ENCODE results near the gene C11orf42.

Gene C11orf42

GRCh38 chr11:6191742-6192141 is 13.6 kb upstream of the C11orf42 start:
- DNase-seq (ENCODE audit: low spot score) (no peak), ATAC-seq (ENCODE audit: low read depth) (no peak)
- no peaks in the 10 kb centered on the region for H3K9me3 ChIP-seq (ENCODE audit: severe bottlenecking)
- no peaks in the 10 kb centered on the region for H3K36me3 ChIP-seq (ENCODE audit: low read depth)
- no peak overlapping the region for H3K27ac ChIP-seq (ENCODE audit: poor library complexity, severe bottlenecking)
- no peak overlapping the region for H3K4me3 ChIP-seq (ENCODE audit: severe bottlenecking)
- no peaks in the 10 kb centered on the region for H3K4me1 ChIP-seq (ENCODE audit: insufficient read depth, poor library complexity, severe bottlenecking)
- H3K27me3 ChIP-seq (ENCODE audit: insufficient read depth, poor library complexity, severe bottlenecking): no peaks in the 10 kb centered on the region
- TF ChIP-seq, protein P1, sequence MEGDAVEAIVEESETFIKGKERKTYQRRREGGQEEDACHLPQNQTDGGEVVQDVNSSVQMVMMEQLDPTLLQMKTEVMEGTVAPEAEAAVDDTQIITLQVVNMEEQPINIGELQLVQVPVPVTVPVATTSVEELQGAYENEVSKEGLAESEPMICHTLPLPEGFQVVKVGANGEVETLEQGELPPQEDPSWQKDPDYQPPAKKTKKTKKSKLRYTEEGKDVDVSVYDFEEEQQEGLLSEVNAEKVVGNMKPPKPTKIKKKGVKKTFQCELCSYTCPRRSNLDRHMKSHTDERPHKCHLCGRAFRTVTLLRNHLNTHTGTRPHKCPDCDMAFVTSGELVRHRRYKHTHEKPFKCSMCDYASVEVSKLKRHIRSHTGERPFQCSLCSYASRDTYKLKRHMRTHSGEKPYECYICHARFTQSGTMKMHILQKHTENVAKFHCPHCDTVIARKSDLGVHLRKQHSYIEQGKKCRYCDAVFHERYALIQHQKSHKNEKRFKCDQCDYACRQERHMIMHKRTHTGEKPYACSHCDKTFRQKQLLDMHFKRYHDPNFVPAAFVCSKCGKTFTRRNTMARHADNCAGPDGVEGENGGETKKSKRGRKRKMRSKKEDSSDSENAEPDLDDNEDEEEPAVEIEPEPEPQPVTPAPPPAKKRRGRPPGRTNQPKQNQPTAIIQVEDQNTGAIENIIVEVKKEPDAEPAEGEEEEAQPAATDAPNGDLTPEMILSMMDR (IDR thresholded peaks at IDR 0.05; ENCODE audit: poor library complexity, severe bottlenecking): no peak

- Histone ChIP-seq H3K27ac (ENCODE audit: poor library complexity, severe bottlenecking) (no peak overlapping the region), H3K27me3 (ENCODE audit: insufficient read depth, poor library complexity, severe bottlenecking) (no peaks in the 10 kb centered on the region), H3K9me3 (ENCODE audit: severe bottlenecking) (no peaks in the 10 kb centered on the region), H3K4me3 (ENCODE audit: severe bottlenecking) (no peak overlapping the region), H3K36me3 (ENCODE audit: low read depth) (no peaks in the 10 kb centered on the region), H3K4me1 (ENCODE audit: insufficient read depth, poor library complexity, severe bottlenecking) (no peaks in the 10 kb centered on the region)
- TF ChIP-seq, protein P1 (IDR thresholded peaks at IDR 0.05; ENCODE audit: poor library complexity, severe bottlenecking): no peak
- DNase-seq (ENCODE audit: low spot score) (no peak), ATAC-seq (ENCODE audit: low read depth) (no peak)
Observed at GRCh38 chr11:6194065-6194581, 11.2 kb upstream of the C11orf42 start.

- H3K27ac ChIP-seq (ENCODE audit: poor library complexity, severe bottlenecking): no peak overlapping the region
- H3K4me1 ChIP-seq (ENCODE audit: insufficient read depth, poor library complexity, severe bottlenecking): no peaks in the 10 kb centered on the region
- no peaks in the 10 kb centered on the region for H3K9me3 ChIP-seq (ENCODE audit: severe bottlenecking)
- H3K36me3 ChIP-seq (ENCODE audit: low read depth): no peaks in the 10 kb centered on the region
- TF ChIP-seq, protein P1 (IDR thresholded peaks at IDR 0.05; ENCODE audit: poor library complexity, severe bottlenecking): no peak
- ATAC-seq (ENCODE audit: low read depth) (no peak), DNase-seq (ENCODE audit: low spot score) (no peak)
- H3K4me3 ChIP-seq (ENCODE audit: severe bottlenecking): no peak overlapping the region
- no peaks in the 10 kb centered on the region for H3K27me3 ChIP-seq (ENCODE audit: insufficient read depth, poor library complexity, severe bottlenecking)
Observed at GRCh38 chr11:6196396-6196795, 9.0 kb upstream of the C11orf42 start.

- H3K27ac ChIP-seq (ENCODE audit: poor library complexity, severe bottlenecking): no peak overlapping the region
- H3K27me3 ChIP-seq (ENCODE audit: insufficient read depth, poor library complexity, severe bottlenecking): no peaks in the 10 kb centered on the region
- TF ChIP-seq, protein P1 (IDR thresholded peaks at IDR 0.05; ENCODE audit: poor library complexity, severe bottlenecking): no peak
- no peak overlapping the region for H3K4me3 ChIP-seq (ENCODE audit: severe bottlenecking)
- ATAC-seq (ENCODE audit: low read depth) (no peak), DNase-seq (ENCODE audit: low spot score) (no peak)
- H3K4me1 ChIP-seq (ENCODE audit: insufficient read depth, poor library complexity, severe bottlenecking): no peaks in the 10 kb centered on the region
- no peaks in the 10 kb centered on the region for H3K36me3 ChIP-seq (ENCODE audit: low read depth)
- H3K9me3 ChIP-seq (ENCODE audit: severe bottlenecking): no peaks in the 10 kb centered on the region
Observed at GRCh38 chr11:6197466-6198200, 7.7 kb upstream of the C11orf42 start.

GRCh38 chr11:6199174-6199810 is 6.1 kb upstream of the C11orf42 start, which contains the start of gene OR52W1:
Gene OR52W1, plus strand, starts transcription at chr11:6199224. Its CDS starts 0 bp downstream, at chr11:6199224.
- no peaks in the 10 kb centered on the region for H3K9me3 ChIP-seq (ENCODE audit: severe bottlenecking)
- DNase-seq (ENCODE audit: low spot score) (no peak), ATAC-seq (ENCODE audit: low read depth) (no peak)
- H3K27ac ChIP-seq (ENCODE audit: poor library complexity, severe bottlenecking): no peak within 1 kb of the TSS
- H3K27me3 ChIP-seq (ENCODE audit: insufficient read depth, poor library complexity, severe bottlenecking): no peaks in the 10 kb centered on the region
- H3K36me3 ChIP-seq (ENCODE audit: low read depth): no peaks in the 10 kb centered on the region
- H3K4me1 ChIP-seq (ENCODE audit: insufficient read depth, poor library complexity, severe bottlenecking): no peaks in the 10 kb centered on the region
- no peak within 1 kb of the TSS for H3K4me3 ChIP-seq (ENCODE audit: severe bottlenecking)
- TF ChIP-seq, protein P1 (IDR thresholded peaks at IDR 0.05; ENCODE audit: poor library complexity, severe bottlenecking): no peak
